Hematopoietic multipotent progenitor cell (in vitro differentiated cells): Measurements from ENCODE around the gene CHPT1. TPM values are rescaled to one million over a fixed set of nuclear protein-coding genes. Genes with fewer than 3 reads are reported as not detected.

Experiments used
- DNase-seq, 3 donors: peaks; one replicate each; pipeline ENCODE4 v3.0.0-alpha.2; 2011 to 2015; ENCODE audit warnings: low read depth in 2 of 3, low spot score in 2 of 3
- small RNA-seq: library from RNA; depleted of rRNA; stranded (forward); fragments of <200 nt; gene quantifications from one replicate; pipeline ENCODE3, GENCODE V24; 2012
- total RNA-seq: library from RNA; depleted of rRNA; stranded (reverse); fragments of >200 nt; gene quantifications from one replicate; pipeline ENCODE4 v1.2.3, GENCODE V29; 2012

Gene CHPT1
- total RNA-seq, 1 donor: 23.4 TPM

DNA sequence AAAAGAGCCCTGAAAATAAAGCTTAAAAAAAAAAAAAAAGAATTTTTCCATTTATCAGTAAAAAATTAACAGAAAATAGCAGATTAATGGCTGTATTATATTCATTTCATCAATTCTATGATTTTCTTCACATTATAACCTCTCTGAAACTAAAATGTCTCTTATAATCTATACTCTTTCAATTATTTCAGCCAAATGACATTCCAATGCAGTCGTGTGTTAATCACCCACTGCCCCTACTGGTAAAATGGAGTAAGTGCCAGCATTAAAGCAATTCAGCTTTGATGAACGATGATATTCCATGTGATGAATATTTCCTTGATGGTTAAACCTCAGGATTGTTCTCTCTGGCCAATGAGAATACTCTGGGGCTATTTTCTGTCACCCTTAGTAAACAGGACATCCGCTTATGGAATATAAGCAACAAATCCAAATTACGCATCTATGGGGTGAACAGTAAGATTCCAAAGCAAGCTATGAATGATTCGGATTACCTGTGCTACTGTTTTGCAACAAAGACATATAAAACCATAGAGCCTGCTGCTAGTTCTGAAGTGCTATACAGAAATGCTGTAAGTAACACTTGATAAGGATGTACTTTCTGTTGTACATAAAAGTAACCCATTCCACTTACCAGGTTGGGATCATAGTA lies 62.1 kb downstream of the CHPT1 start:
- peak in 1 of 3 donors; percentile 65 for DNase-seq

DNA sequence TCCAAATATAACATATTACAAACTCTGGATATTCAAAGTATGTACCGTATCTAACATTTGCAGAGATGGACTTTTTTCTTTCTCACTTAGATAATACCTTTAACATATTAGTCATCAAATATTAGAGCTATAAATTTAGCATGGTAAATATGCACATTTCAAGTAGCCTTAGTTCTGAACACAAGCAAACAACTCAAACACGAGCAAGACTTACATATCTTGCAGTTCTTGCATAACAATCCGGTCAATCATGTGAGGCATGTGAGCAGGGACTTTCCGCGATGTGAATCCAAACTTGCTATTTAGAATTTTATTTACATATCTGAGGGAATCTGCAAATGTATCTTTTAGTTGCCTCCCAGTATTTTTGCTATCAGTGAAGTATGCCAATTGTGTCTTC lies 63.9 kb downstream of the CHPT1 start:
- DNase-seq: no peak

DNA sequence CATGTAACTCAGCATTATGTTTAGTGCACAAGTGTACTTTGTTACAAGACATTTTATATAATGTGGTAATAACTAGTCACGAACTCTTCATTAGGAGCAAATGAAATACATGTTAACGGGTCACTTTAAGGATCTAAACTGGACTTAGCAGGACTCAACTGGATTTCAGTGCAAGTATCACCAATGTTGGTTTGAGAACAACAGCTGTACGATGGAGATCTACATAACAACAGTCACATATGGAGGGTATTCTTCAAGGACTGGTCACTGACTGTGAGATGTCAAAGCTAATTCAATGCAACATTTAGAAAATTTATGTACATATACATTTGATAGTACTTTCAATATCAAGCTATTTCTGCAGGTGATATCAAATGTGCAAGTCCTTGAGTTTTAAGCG lies 64.3 kb downstream of the CHPT1 start:
- no peak for DNase-seq

DNA sequence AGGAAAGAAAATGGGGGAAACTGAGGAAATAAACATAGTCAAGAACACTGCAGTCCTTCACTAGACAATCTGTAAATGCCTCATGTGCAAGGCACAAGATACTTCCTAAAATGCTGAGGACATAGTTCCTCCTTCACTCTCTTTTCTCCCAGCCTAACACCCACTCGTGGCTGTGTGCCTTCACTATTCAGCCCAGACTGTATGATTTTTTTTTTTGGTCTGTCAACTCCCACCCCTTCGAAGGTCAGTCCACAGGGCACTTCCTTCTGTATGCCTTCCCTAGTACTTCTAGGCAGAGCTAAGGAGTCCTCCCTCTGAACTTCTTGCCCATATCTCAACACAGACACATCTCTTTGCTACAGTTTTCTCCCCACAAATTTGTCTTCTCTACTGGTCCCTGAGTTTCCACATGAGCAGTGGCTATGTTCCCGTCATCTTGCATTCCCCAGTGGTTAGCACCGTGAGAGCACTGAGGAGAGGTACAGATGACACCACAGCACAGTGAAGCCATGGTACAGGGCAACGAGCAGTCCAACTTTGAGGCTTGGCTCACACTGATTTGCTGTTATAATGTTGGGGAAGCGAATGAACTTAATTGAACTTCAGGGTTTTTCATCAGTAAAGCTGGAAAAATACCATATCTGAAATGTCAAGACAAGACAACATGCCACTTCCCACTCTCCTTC lies 65.9 kb downstream of the CHPT1 start:
- DNase-seq: no peak

DNA sequence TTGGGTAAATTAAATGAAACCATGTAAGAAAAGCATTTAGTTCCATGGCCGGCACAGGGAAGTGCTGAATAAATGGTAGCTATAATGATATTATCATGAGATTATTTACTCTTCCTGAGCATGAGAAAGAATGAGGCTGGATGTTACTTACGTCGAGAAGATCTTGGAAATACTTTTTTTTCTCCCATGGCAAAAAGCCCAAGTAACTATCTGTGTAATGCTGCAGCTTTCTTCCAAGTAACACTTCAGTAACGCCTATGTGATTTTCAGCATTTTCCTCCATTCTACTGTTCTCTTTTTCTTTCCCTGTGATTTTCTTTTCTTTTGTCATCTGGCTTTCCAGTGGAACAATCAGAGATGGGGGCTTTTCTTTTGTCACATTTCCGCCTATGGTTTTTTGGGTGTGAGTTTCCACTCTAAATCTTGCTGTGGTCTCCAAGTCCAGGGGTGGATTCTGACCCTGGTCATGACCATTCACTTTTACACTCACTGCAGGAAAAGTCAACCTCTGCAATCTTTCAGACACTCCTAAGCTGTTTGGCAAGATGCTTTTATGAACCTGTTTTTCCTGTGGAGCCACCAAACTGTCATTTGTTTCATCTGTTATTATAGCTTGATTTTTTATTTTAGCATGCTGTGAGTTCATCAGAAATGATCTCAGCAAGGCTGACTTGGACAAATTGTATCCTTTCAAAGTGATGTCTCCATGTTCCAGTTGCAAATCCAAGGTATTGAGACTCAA lies 66.8 kb downstream of the CHPT1 start:
- no peak for DNase-seq

DNA sequence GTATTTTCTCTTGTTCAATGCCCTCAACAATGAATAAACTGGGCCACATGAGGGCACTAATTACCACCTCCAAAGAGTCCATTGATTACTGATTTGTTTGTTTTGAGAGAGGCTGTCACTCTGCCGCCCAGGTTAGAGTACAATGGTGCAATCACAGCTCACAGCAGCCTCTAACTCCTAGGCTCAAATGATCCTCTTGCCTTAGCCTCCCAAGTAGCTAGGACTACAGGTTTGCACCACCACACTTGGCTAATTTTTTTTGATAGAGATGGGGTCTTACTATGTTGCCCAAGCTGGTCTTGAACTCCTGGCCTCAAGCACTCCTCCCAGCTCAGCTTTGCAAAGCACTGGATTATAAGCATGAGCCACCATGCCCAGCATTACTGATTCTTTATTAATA lies 70.1 kb downstream of the CHPT1 start:
- DNase-seq: no peak

DNA sequence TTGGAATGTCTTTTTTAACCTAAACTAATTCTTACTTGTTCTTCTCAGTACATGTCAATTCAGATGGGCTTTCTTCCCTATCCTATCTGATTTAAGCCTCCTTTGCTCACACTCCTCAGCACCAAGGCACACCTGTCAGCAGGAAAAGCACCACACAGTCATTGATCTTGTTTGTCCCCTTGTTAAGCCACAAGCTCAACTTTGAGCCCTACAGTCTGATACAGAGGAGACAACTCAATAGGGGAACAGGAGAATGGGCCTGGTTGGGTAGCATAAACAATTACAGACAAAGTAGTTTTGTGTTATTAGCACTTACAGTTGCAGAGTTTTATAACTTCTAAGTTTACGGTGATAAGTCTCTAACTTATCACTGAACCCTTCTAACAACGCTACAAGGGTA lies 71.3 kb downstream of the CHPT1 start:
- DNase-seq: no peak

DNA sequence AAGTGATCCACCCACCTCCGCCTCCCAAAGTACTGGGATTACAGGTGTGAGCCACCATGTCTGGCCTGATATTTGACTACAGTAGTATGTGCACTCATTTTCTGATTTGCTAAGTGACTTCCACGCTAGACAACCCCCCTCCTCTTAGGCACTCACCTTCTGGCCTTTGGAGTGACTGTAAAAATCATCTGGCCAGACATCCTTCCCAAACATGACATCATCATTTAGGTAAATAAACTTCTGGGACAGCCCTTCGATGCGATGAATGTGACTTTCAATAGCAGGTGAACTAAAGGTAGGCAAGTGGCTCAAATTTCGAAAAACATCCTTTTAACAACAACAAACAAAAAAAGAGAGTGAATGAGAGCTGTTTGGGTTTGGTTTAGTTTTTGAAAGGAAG lies 72.4 kb downstream of the CHPT1 start:
- DNase-seq: no peak

DNA sequence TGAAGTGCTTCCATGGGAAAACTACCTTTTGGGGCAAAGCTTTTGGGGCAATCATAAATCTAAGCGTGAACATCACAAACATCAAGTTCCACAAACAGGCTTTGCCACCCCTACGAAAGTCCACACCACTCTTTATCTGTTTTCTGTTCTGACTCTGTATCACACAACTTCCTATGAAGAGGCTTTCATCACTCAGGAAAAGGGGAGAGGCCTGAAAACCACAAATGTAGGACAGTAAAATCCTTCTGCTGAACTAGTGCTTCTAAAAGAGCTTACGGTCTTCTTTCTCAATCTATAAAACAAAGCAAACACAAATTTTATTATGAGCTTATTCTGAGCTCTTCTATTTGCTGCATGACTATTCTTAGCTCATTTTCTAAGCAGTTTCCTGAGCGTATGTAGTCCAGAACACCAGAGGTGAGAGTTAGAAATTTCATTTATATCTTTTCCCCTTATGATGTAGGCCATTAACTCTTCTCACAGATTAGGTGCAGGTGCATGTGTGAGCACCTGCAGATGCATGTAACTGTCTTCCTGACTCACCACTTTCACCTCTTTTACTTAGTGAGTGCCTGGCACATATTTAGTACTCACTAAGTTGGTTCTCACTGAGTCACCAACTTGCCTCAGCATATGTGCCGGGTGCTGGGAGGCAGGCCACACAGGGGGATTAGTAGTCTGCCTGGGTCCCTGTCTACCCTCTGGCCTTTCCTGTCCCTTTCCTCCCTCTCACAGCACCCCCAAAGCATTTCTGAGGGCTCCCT lies 74.8 kb downstream of the CHPT1 start:
- no peak for DNase-seq

DNA sequence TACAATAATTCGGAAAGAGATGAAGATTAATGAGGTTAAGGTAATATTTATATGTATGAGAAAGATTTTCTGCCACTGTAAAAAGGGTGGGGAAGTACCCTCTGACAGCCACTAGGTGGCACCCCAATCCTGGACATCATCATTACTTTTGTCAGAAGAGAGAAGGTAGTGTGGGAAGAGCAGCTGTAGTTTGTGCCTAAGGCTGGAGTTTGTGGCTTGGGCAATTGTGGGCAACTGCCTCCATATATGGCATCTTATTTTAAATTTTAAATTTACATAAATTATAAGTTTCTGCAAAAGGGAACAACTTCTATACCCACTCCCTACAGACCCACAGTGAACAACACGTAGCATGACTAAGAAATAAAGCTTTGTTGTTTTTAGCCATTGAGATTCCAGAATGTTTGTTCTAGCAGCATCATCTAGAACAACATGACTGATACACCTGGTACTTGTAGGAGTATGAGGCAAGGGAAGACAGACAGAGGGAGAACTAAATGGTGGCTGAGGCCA lies 76.3 kb downstream of the CHPT1 start:
- peak; percentile 47 to 88 (median 70) for DNase-seq

DNA sequence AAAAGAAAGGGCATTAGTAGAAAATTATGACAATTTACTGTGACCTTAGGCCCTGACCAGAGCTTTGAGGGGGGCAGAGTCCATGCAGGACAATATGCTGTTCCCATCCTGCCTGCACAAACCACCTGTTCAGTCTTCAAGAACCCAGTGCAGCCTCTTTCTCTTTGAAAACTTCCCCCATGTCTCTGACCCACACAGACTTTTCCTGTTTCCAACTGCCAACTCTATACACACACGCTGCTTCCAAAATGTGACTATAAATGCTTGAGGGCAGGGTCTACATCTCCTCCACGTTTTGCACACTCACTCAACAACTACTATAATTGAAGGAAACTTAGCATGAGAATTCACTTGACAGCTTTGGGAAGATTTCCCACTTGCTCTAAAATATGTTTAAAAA lies 78.4 kb downstream of the CHPT1 start:
- peak in 2 of 3 donors; percentile 50 to 73 for DNase-seq

DNA sequence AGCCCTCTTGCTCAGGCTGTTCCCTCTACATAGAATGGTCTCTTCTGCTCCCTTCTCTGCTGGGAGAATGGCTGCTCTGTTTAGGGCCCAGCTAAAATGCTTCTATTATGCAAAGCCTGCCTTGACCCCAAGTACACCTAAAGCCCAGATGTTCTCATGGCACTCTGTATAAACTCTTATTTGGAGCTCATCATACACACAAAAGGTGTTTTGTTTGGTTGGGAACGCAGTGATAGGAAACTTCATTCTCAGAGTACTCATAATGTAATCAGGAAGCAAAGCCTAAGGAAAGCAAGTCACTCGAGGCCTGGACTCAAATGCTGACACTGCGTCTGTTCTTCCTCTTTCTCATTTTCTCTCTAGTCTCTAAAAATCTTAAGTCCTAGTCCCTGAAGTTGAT lies 80.0 kb downstream of the CHPT1 start:
- DNase-seq: peak in 1 of 3 donors; percentile 63

DNA sequence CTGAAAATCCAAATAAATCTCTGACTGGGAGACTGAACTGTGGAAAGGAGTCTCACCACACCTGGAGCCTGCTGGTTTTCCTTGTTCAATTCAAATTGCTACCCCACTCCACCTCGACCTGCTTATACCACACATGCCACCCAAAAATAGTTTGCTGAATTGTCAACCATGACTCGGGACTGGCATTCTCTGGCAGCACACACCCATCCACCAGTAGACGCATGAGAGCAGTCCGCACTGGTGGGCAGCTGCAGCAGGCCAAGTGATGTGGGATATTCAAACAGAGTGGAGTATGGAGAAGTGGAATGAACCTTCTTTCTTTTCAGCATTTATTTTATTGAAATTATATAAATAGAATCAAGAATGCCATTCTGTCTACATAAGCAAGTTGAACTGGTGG lies 80.5 kb downstream of the CHPT1 start:
- DNase-seq: no peak

Small RNAs within 50 kb of the gene (small RNA-seq; reads per million reads assigned to genes)
- gene RNU6-101P: not detected
- not detected for gene RNY1P16

Other genes with a start within 250 kb of the CHPT1 start
- not detected for gene SPIC, start 222.3 kb upstream of the CHPT1 start, total RNA-seq
- not detected for gene MYBPC1, start 102.7 kb upstream of the CHPT1 start, total RNA-seq
- 0.27 TPM for gene SYCP3, start 41.8 kb downstream of the CHPT1 start, total RNA-seq
- gene GNPTAB, start 133.3 kb downstream of the CHPT1 start, total RNA-seq: 40.4 TPM
- 22.4 TPM for gene DRAM1, start 179.9 kb downstream of the CHPT1 start, total RNA-seq